K562 (cell line): ENCODE results near the gene HES3. TPM values are rescaled to one million over a fixed set of nuclear protein-coding genes. Genes with fewer than 3 reads are reported as not detected.

ENCODE experiments used
- ATAC-seq: fragments of 200-7000 bp; cut with Tn5 transposase; 3 replicates; pipeline ENCODE4 v1.9.1; 2020; ENCODE audit warnings: moderate library complexity
- BruUV-seq: library from RNA; stranded (reverse); fragments of 400-500 nt; replicated peaks from 2 replicates; lab custom pipeline; 2021; lab: Mats Ljungman, UMichigan
- CTCF ChIA-PET: fragments of 300-600 bp; formaldehyde crosslinking; extraction: SDS; loops from one replicate; lab custom pipeline; 2021; ENCODE audit warnings: low intra/inter-chr PET ratio; lab: Yijun Ruan, JAX
- POLR2A ChIA-PET: fragments of 300-600, 350-650 bp; sonication (Branson Sonifier 250); formaldehyde crosslinking; extraction: SDS; loops from one replicate; lab custom pipeline; 2021; ENCODE audit warnings: antibody characterized with exemption, inconsistent platforms; lab: Yijun Ruan, JAX
- DNase-seq, 4 experiments: peaks; one replicate each; pipeline versions ENCODE4 v3.0.0 to v3.0.0-alpha.2; 2011 to 2018; ENCODE audit warnings: low spot score in 3 of 4, mixed read lengths in 3 of 4; ENCODE audit errors: extremely low read depth in 1 of 4
- FAIRE-seq: peaks from 2 replicates; lab custom pipeline; 2011; peaks lifted over from hg19 to GRCh38; lab: Jason Lieb, UNC
- H2AFZ ChIP-seq: 2 replicates; pipeline ENCODE4 v1.6.0; 2011; ENCODE audit warnings: low read depth, low read length, control low read depth, inconsistent platforms
- H3K27ac ChIP-seq: fragments of 200-600 bp; 3 replicates; pipeline ENCODE4 v1.8.0; 2011; ENCODE audit warnings: low read depth, mild to moderate bottlenecking, control low read depth, inconsistent platforms, low read length, moderate library complexity, mixed read lengths; ENCODE audit errors: extremely low read depth
- H3K27me3 ChIP-seq, 2 experiments: fragments of 300-600 bp in 1 of 2; 2 replicates in 1 of 2; 3 replicates in 1 of 2; pipeline versions ENCODE4 v1.6.0 to v1.8.0; 2011; ENCODE audit warnings: inconsistent platforms in 2 of 2, low read length in 2 of 2, mild to moderate bottlenecking in 1 of 2, mixed read lengths in 1 of 2, moderate library complexity in 1 of 2; ENCODE audit not compliant: control insufficient read depth in 2 of 2, insufficient read depth in 2 of 2
- H3K36me3 ChIP-seq: fragments of 300-600 bp; 3 replicates; pipeline ENCODE4 v1.8.0; 2011; ENCODE audit warnings: mild to moderate bottlenecking, low read length, inconsistent platforms; ENCODE audit not compliant: control insufficient read depth, insufficient read depth
- H3K4me1 ChIP-seq, 2 experiments: fragments of 200-600 bp in 1 of 2; replicated peaks in 1 of 2; 2 replicates in 1 of 2; 3 replicates in 1 of 2; pipeline versions ENCODE4 v1.5.1 to v1.8.0; 2011; ENCODE audit warnings: inconsistent platforms in 2 of 2, low read length in 2 of 2, mild to moderate bottlenecking in 1 of 2, mixed read lengths in 1 of 2, moderate library complexity in 1 of 2; ENCODE audit not compliant: control insufficient read depth in 2 of 2, insufficient read depth in 2 of 2
- H3K4me2 ChIP-seq: 2 replicates; pipeline ENCODE4 v1.6.1; 2011; ENCODE audit warnings: low read length, control low read depth, inconsistent platforms, mixed read lengths; ENCODE audit not compliant: insufficient read depth
- H3K4me3 ChIP-seq: fragments of 200-600 bp; sonication (generic), shearing (Covaris generic); 2 replicates; pipeline ENCODE4 v1.5.1; 2016; ENCODE audit warnings: control low read depth, inconsistent platforms
- H3K79me2 ChIP-seq: fragments of 200-600 bp; 3 replicates; pipeline ENCODE4 v1.8.0; 2011; ENCODE audit warnings: low read length, inconsistent platforms; ENCODE audit not compliant: control insufficient read depth, insufficient read depth
- H3K9ac ChIP-seq, 2 experiments: 2 replicates each; pipeline versions ENCODE4 v1.6.0 to v1.6.1; 2011; ENCODE audit warnings: low read depth in 2 of 2, low read length in 2 of 2, control low read depth in 1 of 2, inconsistent platforms in 1 of 2, mild to moderate bottlenecking in 1 of 2, mixed read lengths in 1 of 2; ENCODE audit not compliant: insufficient read depth in 1 of 2
- H3K9me1 ChIP-seq: one replicate; pipeline ENCODE4 v1.6.0; 2011; ENCODE audit warnings: inconsistent platforms, mild to moderate bottlenecking, low read length, moderate library complexity; ENCODE audit not compliant: control insufficient read depth, insufficient read depth
- H3K9me3 ChIP-seq: replicated peaks from 2 replicates; pipeline ENCODE4 v1.5.1; 2011; ENCODE audit warnings: low read depth, low read length, inconsistent platforms; ENCODE audit not compliant: control insufficient read depth, insufficient read depth
- H4K20me1 ChIP-seq: replicated peaks from 2 replicates; pipeline ENCODE4 v1.6.1; 2011; ENCODE audit warnings: low read length, inconsistent platforms, mixed read lengths; ENCODE audit not compliant: control insufficient read depth, insufficient read depth
- CTCFL ChIP-seq: IDR thresholded peaks from 2 replicates; pipeline ENCODE4 v1.6.1; 2011; ENCODE audit warnings: borderline replicate concordance, low read depth, mild to moderate bottlenecking, moderate library complexity, low read length; ENCODE audit not compliant: insufficient read depth, poor library complexity, severe bottlenecking
- NFIC ChIP-seq: fragments of 450-650 bp; IDR thresholded peaks from 2 replicates; pipeline ENCODE4 v1.6.1; 2017; ENCODE audit warnings: mild to moderate bottlenecking, inconsistent platforms
- POLR2A ChIP-seq: fragments of 450-650 bp; conservative IDR thresholded peaks from 2 replicates; pipeline ENCODE4 v1.6.1; 2016
- USF2 ChIP-seq: sonication (generic); formaldehyde crosslinking; IDR thresholded peaks from 2 replicates; pipeline ENCODE4 v1.5.0; 2020; ENCODE audit warnings: missing genetic modification reagents
- ZNF79 ChIP-seq: fragments of 250-450 bp; sonication (Bioruptor Pico); IDR thresholded peaks from 2 replicates; pipeline ENCODE4 v1.4.0; 2020; ENCODE audit warnings: low read depth, mild to moderate bottlenecking, moderate library complexity
- WGBS: fragments of 100-300 bp; shearing (Covaris generic); methylation state at CpG from one replicate; pipeline ENCODE4 v1.1.6; 2016; ENCODE audit warnings: low coverage, mixed read lengths; ENCODE audit not compliant: insufficient coverage; ENCODE audit errors: missing lambda C conversion rate; 5-methylcytosine and 5-hydroxymethylcytosine counted together
- in situ Hi-C: fragments of 300-500 bp; cut with MboI; formaldehyde crosslinking; loops from 4 replicates; pipeline ENCODE4 v1.15.0; 2018; ENCODE audit warnings: inconsistent platforms, mixed read lengths
- intact Hi-C: fragments of 100-400 bp; cut with micrococcal nuclease; formaldehyde crosslinking; loops from 2 replicates; pipeline ENCODE4 v1.14.2; 2022
- polyA plus RNA-seq, 8 experiments: library from polyadenylated mRNA; depleted of rRNA in 4 of 8; stranded (reverse) in 5 of 8; unstranded in 3 of 8; fragments of >200 nt; fragmentation: Nextera tagmentation in 2 of 8; fragmentation: Illumina TruSeq in 1 of 8; extraction: Ambion mirVana in 2 of 8; extraction: Trizol in 1 of 8; gene quantifications; 2 replicates each; pipeline versions ENCODE4 v1.2.1 to v1.2.3, GENCODE V29; 2011 to 2014; ENCODE audit warnings: inconsistent platforms in 1 of 8, missing spikeins in 1 of 8
- total RNA-seq, 7 experiments: library from RNA; depleted of rRNA in 6 of 7; stranded (reverse); fragments of >200 nt in 6 of 7; fragmentation: Illumina TruSeq in 2 of 7; extraction: Trizol in 2 of 7; gene quantifications; 2 replicates each; pipeline versions ENCODE4 v1.2.1 to v1.2.3, GENCODE V29; 2011 to 2021; ENCODE audit warnings: low replicate concordance in 1 of 7

HES3 gene
- total and polyA plus RNA-seq, 9 of the 15 experiments (the other 6 are each of a cell fraction or from before 2014, with no cell fraction given) = not detected

- FAIRE-seq = no peak
- in situ Hi-C loops = no loop called here
- intact Hi-C loops = no loop called here
- Histone ChIP-seq H3K36me3 (peaks cover 72% of the 10 kb centered on the region; the same call in 2 of the 3 replicates), H3K9me3 (no peaks in the 10 kb centered on the region), H2AFZ (no peak overlapping the region), H3K27me3 (no peaks in the 10 kb centered on the region), H3K79me2 (no peaks in the 10 kb centered on the region; the same call in 2 of the 3 replicates), H3K4me2 (no peak overlapping the region), H3K9me1 (no peaks in the 10 kb centered on the region), H3K27ac (no peak overlapping the region), H3K4me3 (no peak overlapping the region), H3K4me1 (peaks cover 0 to 6% of the 10 kb centered on the region in 2 experiments; a peak in 2 of 5 replicates), H3K9ac (0 out of 4 replicates have a peak overlapping the region, but pooled peaks of 1 of the 2 experiments have one; percentile 4), H4K20me1 (0 out of 2 replicates have a peak, but pooled peaks cover 7% of the 10 kb centered on the region)
- ChIA-PET CTCF (no interaction called here), POLR2A (interaction anchor here (1.1 to 1.9 kb wide), 2 partner anchors 13 to 18 kb away, joined by 4 to 14 read pairs; partner anchors contain the start of gene ICMT)
- no TSS peak for BruUV-seq
- ATAC-seq = no peak
- no peak for DNase-seq
- whole genome bisulfite sequencing = 82% methylated on average over 6 of the region's 6 CpGs
- no peak for TF ChIP-seq ZNF79 (CRISPR knock-in tag)
- TF ChIP-seq POLR2A = peak; percentile 55; the same call in 1 of the 2 replicates
- no peak for TF ChIP-seq USF2 (CRISPR knock-in tag)
- TF ChIP-seq NFIC = 0 out of 2 replicates have a peak, but pooled peaks have one; percentile 13
- no peak for TF ChIP-seq CTCFL
Observed at GRCh38 chr1:6222636-6223035, 21.3 kb upstream of the HES3 start.
